A549 (cell line): ENCODE data around the gene OSGIN1.

ENCODE experiments used
- E2F6 ChIP-seq: IDR thresholded peaks from 2 replicates; pipeline ENCODE4 v1.6.1; 2012; ENCODE audit warnings: low read depth, borderline replicate concordance
- KDM1A ChIP-seq: fragments of 200-600 bp; sonication (generic); IDR thresholded peaks from 2 replicates; pipeline ENCODE4 v1.6.1; 2016; ENCODE audit warnings: low read depth, mild to moderate bottlenecking
- NFE2L2 ChIP-seq: fragments of 150-350 bp; conservative IDR thresholded peaks from 2 replicates; pipeline ENCODE4 v1.6.1; 2014; ENCODE audit warnings: low read length
- REST ChIP-seq: fragments of 200-600 bp; sonication (generic); IDR thresholded peaks from 2 replicates; pipeline ENCODE4 v1.6.1; 2016; ENCODE audit warnings: antibody characterized with exemption, mild to moderate bottlenecking, moderate library complexity
- TF ChIP-seq, protein P1 (sequence below): IDR thresholded peaks from 2 replicates; pipeline ENCODE4 v1.6.1; 2012

- no peak for TF ChIP-seq E2F6
- TF ChIP-seq, protein P1, sequence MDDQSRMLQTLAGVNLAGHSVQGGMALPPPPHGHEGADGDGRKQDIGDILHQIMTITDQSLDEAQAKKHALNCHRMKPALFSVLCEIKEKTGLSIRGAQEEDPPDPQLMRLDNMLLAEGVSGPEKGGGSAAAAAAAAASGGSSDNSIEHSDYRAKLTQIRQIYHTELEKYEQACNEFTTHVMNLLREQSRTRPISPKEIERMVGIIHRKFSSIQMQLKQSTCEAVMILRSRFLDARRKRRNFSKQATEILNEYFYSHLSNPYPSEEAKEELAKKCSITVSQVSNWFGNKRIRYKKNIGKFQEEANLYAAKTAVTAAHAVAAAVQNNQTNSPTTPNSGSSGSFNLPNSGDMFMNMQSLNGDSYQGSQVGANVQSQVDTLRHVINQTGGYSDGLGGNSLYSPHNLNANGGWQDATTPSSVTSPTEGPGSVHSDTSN, result no peak
- TF ChIP-seq KDM1A, result no peak
- TF ChIP-seq REST, result no peak
- no peak for TF ChIP-seq NFE2L2
These were observed 50.0 kb downstream of the OSGIN1 start for GRCh38 chr16:84003038-84003437.
